Neural progenitor cell (in vitro differentiated cells): ENCODE results near the gene GABRR1. TPM values are rescaled to one million over a fixed set of nuclear protein-coding genes. Genes with fewer than 3 reads are reported as not detected.

Source experiments
- DNase-seq: peaks from one replicate; pipeline ENCODE4 v3.0.0-alpha.2; 2016; ENCODE audit warnings: low spot score
- H2AFZ ChIP-seq: fragments of 200-600 bp; sonication (generic); replicated peaks from 2 replicates; pipeline ENCODE4 v1.6.1; 2016; ENCODE audit warnings: antibody characterized with exemption
- H3F3A ChIP-seq: fragments of 200-600 bp; sonication (generic); 2 replicates; pipeline ENCODE4 v1.6.1; 2016; ENCODE audit warnings: antibody characterized with exemption, low read depth
- H3K27ac ChIP-seq: fragments of 200-600 bp; sonication (generic); 2 replicates; pipeline ENCODE4 v1.5.1; 2016; ENCODE audit warnings: mild to moderate bottlenecking
- H3K27me3 ChIP-seq: fragments of 200-600 bp; sonication (generic); 2 replicates; pipeline ENCODE4 v1.6.1; 2016; ENCODE audit warnings: mild to moderate bottlenecking, moderate library complexity
- H3K36me3 ChIP-seq: fragments of 200-600 bp; sonication (generic); 2 replicates; pipeline ENCODE4 v1.5.1; 2016
- H3K4me1 ChIP-seq: fragments of 200-600 bp; sonication (generic); 2 replicates; pipeline ENCODE4 v1.6.1; 2016; ENCODE audit warnings: mixed run types
- H3K4me2 ChIP-seq: fragments of 200-600 bp; sonication (generic); 2 replicates; pipeline ENCODE4 v1.6.1; 2016
- H3K4me3 ChIP-seq: fragments of 200-600 bp; sonication (generic); 2 replicates; pipeline ENCODE4 v1.5.1; 2016
- H3K79me2 ChIP-seq: fragments of 200-600 bp; sonication (generic); 2 replicates; pipeline ENCODE4 v1.6.1; 2016; ENCODE audit warnings: low read depth
- H3K9ac ChIP-seq: fragments of 200-600 bp; sonication (generic); 2 replicates; pipeline ENCODE4 v1.6.1; 2016
- H3K9me3 ChIP-seq: fragments of 200-600 bp; sonication (generic); 2 replicates; pipeline ENCODE4 v1.5.1; 2016; ENCODE audit warnings: low read depth
- H4K20me1 ChIP-seq: fragments of 200-600 bp; sonication (generic); 2 replicates; pipeline ENCODE4 v1.6.1; 2016; ENCODE audit warnings: low read depth
- H3K27ac Mint-ChIP-seq: 3 replicates; pipeline ENCODE4 v1.8.0; 2021; ENCODE audit warnings: mixed read lengths
- H3K27me3 Mint-ChIP-seq: 2 replicates; pipeline ENCODE4 v1.8.0; 2022; ENCODE audit warnings: low read depth, mild to moderate bottlenecking, inconsistent platforms, moderate library complexity, mixed read lengths; ENCODE audit not compliant: insufficient read depth
- H3K36me3 Mint-ChIP-seq: 3 replicates; pipeline ENCODE4 v1.8.0; 2021; ENCODE audit warnings: mixed read lengths
- H3K4me1 Mint-ChIP-seq: 3 replicates; pipeline ENCODE4 v1.8.0; 2021; ENCODE audit warnings: mixed read lengths
- H3K4me3 Mint-ChIP-seq: 3 replicates; pipeline ENCODE4 v1.8.0; 2021; ENCODE audit warnings: mild to moderate bottlenecking, moderate library complexity, mixed read lengths
- H3K9me3 Mint-ChIP-seq: 3 replicates; pipeline ENCODE4 v1.8.0; 2020; ENCODE audit warnings: mixed read lengths
- CTCF ChIP-seq: fragments of 200-600 bp; sonication (generic); IDR thresholded peaks from 2 replicates; pipeline ENCODE4 v1.5.1; 2017; ENCODE audit warnings: antibody characterized with exemption, mild to moderate bottlenecking
- EZH2 ChIP-seq: fragments of 200-600 bp; sonication (generic); IDR thresholded peaks from 2 replicates; pipeline ENCODE4 v1.6.1; 2017; ENCODE audit warnings: antibody characterized with exemption, mild to moderate bottlenecking, moderate library complexity
- EZH2phosphoT487 ChIP-seq: fragments of 200-600 bp; sonication (generic); IDR thresholded peaks from 2 replicates; pipeline ENCODE4 v1.6.1; 2017; ENCODE audit warnings: antibody characterized with exemption
- total RNA-seq: library from RNA; depleted of rRNA; stranded (reverse); fragments of >200 nt; gene quantifications from 2 replicates; pipeline ENCODE4 v1.2.3, GENCODE V29; 2015; ENCODE audit warnings: low replicate concordance

The GABRR1 gene
- not detected in 2 replicates for total RNA-seq

GRCh38 chr6:89217299-89217910 is at the start of gene GABRR1:
TSS of gene GABRR1 (minus strand) at chr6:89217358. CDS start at chr6:89217322, 36 bp downstream.
- H3K9me3 ChIP-seq, result no peaks in the 10 kb centered on the region
- peaks cover 5% of the 10 kb centered on the region for H3K4me1 ChIP-seq
- no peak for TF ChIP-seq EZH2
- no peak for TF ChIP-seq EZH2phosphoT487
- TF ChIP-seq CTCF, result no peak
- no peaks in the 10 kb centered on the region for H3F3A ChIP-seq
- no peak within 1 kb of the TSS for H3K27ac ChIP-seq
- no peaks in the 10 kb centered on the region for H4K20me1 ChIP-seq
- no peak within 1 kb of the TSS for H3K4me3 ChIP-seq
- H3K36me3 ChIP-seq, result no peaks in the 10 kb centered on the region
- Mint-ChIP-seq H3K27ac (no peak within 1 kb of the TSS), H3K9me3 (peaks cover 2% of the 10 kb centered on the region), H3K4me1 (peaks cover 7% of the 10 kb centered on the region), H3K4me3 (no peak within 1 kb of the TSS), H3K27me3 (peaks cover 4% of the 10 kb centered on the region), H3K36me3 (no peaks in the 10 kb centered on the region)
- no peak within 1 kb of the TSS for H3K9ac ChIP-seq
- no peak within 1 kb of the TSS for H3K4me2 ChIP-seq
- no peaks in the 10 kb centered on the region for H3K79me2 ChIP-seq
- no peak within 1 kb of the TSS for H2AFZ ChIP-seq
- no peaks in the 10 kb centered on the region for H3K27me3 ChIP-seq
- no peak for DNase-seq

GRCh38 chr6:89264296-89264695 is 47.1 kb upstream of the GABRR1 start:
- no peak overlapping the region for H3K4me2 ChIP-seq
- no peaks in the 10 kb centered on the region for H3K9me3 ChIP-seq
- H3F3A ChIP-seq, result no peaks in the 10 kb centered on the region
- H3K79me2 ChIP-seq, result no peaks in the 10 kb centered on the region
- no peak overlapping the region for H3K4me3 ChIP-seq
- no peak for DNase-seq
- H3K27me3 Mint-ChIP-seq, result peaks cover 4% of the 10 kb centered on the region
- no peaks in the 10 kb centered on the region for H3K36me3 Mint-ChIP-seq
- no peaks in the 10 kb centered on the region for H4K20me1 ChIP-seq
- H3K9me3 Mint-ChIP-seq, result no peaks in the 10 kb centered on the region
- no peak overlapping the region for H3K27ac ChIP-seq
- no peak overlapping the region for H3K9ac ChIP-seq
- no peak overlapping the region for H2AFZ ChIP-seq
- H3K27me3 ChIP-seq, result no peaks in the 10 kb centered on the region
- H3K27ac Mint-ChIP-seq, result no peak overlapping the region
- no peak overlapping the region for H3K4me3 Mint-ChIP-seq
- no peaks in the 10 kb centered on the region for H3K36me3 ChIP-seq
- no peaks in the 10 kb centered on the region for H3K4me1 ChIP-seq
- H3K4me1 Mint-ChIP-seq, result peaks cover 3% of the 10 kb centered on the region
- TF ChIP-seq EZH2 (no peak), EZH2phosphoT487 (no peak), CTCF (no peak)

DNA sequence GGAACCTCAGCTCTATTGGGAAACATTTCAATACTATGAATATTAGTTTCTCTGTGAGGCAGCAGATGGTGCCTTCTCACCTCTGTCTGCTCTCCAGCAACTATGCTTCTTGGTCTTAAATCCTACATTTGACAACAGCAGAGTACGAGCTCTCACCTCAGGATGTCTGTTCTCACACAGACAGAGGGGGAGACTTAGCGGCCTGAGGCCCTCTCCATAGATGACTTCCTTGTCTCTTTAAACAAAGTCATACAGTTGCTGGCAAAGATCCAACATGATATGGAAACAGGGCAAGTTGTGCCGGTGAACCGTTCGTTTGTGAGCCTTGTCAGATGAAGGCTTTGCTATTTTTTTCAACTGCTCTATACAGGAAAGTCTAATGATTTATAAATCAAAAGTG is 43.7 kb upstream of the GABRR1 start:
- Histone ChIP-seq H3K36me3 (no peaks in the 10 kb centered on the region), H3K4me3 (no peak overlapping the region), H2AFZ (no peak overlapping the region), H3K9me3 (no peaks in the 10 kb centered on the region), H4K20me1 (no peaks in the 10 kb centered on the region), H3F3A (no peaks in the 10 kb centered on the region), H3K79me2 (no peaks in the 10 kb centered on the region), H3K9ac (no peak overlapping the region), H3K27ac (no peak overlapping the region), H3K4me1 (no peaks in the 10 kb centered on the region), H3K4me2 (no peak overlapping the region), H3K27me3 (no peaks in the 10 kb centered on the region)
- Mint-ChIP-seq H3K9me3 (peaks cover 2% of the 10 kb centered on the region), H3K27me3 (no peaks in the 10 kb centered on the region), H3K36me3 (no peaks in the 10 kb centered on the region), H3K27ac (no peak overlapping the region), H3K4me1 (peaks cover 3% of the 10 kb centered on the region), H3K4me3 (no peak overlapping the region)
- no peak for DNase-seq
- TF ChIP-seq EZH2phosphoT487, result no peak
- no peak for TF ChIP-seq CTCF
- no peak for TF ChIP-seq EZH2
